ENCODE data around the gene LRPPRC. TPM values are rescaled to one million over a fixed set of nuclear protein-coding genes. Genes with fewer than 3 reads are reported as not detected.

The LRPPRC gene
- total RNA-seq, 1 donor from 2014 or later, result 92.8 TPM

DNA sequence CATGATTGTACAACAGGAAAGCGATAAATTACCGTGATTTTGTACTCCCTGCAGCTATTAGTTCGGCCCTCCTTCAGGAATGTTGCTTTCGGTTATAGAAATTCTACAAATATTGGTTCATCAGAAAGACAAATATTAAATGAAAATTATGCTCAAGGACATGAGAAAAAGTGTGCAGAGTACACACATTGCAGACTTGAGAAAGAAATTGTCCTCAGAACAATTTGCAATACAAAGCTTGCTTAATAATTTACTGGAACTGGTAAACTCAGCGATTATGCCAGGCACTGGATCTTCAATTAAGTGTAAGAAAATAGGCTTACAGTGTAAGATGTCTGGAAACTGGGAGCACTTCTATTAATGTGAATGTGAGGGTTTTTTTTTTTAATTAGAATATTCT, 111.1 kb downstream of the LRPPRC start:
- DNase-seq (ENCODE audit: low read depth), result no peak
- no peaks in the 10 kb centered on the region for H3K36me3 ChIP-seq (ENCODE audit: control insufficient read depth, insufficient read depth, low read length)
- no peaks in the 10 kb centered on the region for H3K27me3 ChIP-seq (ENCODE audit: control insufficient read depth, insufficient read depth, low read length)
- no peak overlapping the region for H3K4me3 ChIP-seq (ENCODE audit: low read depth, low read length)
- TF ChIP-seq, protein P1, sequence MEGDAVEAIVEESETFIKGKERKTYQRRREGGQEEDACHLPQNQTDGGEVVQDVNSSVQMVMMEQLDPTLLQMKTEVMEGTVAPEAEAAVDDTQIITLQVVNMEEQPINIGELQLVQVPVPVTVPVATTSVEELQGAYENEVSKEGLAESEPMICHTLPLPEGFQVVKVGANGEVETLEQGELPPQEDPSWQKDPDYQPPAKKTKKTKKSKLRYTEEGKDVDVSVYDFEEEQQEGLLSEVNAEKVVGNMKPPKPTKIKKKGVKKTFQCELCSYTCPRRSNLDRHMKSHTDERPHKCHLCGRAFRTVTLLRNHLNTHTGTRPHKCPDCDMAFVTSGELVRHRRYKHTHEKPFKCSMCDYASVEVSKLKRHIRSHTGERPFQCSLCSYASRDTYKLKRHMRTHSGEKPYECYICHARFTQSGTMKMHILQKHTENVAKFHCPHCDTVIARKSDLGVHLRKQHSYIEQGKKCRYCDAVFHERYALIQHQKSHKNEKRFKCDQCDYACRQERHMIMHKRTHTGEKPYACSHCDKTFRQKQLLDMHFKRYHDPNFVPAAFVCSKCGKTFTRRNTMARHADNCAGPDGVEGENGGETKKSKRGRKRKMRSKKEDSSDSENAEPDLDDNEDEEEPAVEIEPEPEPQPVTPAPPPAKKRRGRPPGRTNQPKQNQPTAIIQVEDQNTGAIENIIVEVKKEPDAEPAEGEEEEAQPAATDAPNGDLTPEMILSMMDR (IDR thresholded peaks at IDR 0.05; ENCODE audit: insufficient read depth, low read length, poor library complexity, severe bottlenecking), result no peak

DNA sequence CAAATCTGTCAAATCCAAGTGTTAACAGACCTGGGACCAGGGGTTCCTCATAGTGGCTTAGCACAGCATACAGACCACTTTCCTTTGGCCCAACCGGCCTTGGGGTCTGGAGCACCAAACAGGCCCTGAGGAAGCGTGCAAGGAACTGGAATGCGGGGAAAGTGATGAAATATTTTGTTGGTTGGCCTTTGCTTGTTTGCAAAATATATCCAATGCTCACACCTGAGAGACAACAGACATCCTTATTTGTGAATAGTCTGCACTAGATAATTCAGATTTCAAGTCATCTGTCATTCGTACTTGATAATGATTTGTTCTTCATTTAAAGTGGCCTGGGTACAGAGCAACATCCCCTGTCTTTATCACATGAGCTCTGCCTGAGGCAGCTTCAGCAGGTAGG, 113.5 kb downstream of the LRPPRC start:
- no peak overlapping the region for H3K4me3 ChIP-seq (ENCODE audit: low read depth, low read length)
- H3K36me3 ChIP-seq (ENCODE audit: control insufficient read depth, insufficient read depth, low read length), result no peaks in the 10 kb centered on the region
- DNase-seq (ENCODE audit: low read depth), result no peak
- TF ChIP-seq, protein P1 (IDR thresholded peaks at IDR 0.05; ENCODE audit: insufficient read depth, low read length, poor library complexity, severe bottlenecking), result no peak
- no peaks in the 10 kb centered on the region for H3K27me3 ChIP-seq (ENCODE audit: control insufficient read depth, insufficient read depth, low read length)

DNA sequence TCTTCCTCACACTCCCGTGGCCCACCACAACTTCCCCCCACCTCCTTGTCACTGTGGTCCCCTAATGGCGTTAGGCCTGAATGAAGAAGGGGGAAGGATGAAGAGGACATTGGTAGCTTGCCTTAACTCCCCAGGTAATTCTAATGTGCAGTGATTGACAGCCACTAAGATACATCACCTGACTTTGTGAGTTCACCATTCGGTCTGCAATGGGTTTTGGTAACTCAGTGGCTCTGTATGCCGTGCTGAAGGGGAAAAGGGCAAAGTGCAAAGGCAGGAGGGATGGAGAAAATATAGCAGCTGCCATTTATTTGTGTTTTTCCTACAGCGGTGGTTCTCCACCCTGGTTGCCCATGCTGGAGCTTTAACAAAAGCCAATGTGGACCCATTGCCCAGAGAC, 114.8 kb downstream of the LRPPRC start:
- H3K4me3 ChIP-seq (ENCODE audit: low read depth, low read length), result no peak overlapping the region
- no peak for DNase-seq (ENCODE audit: low read depth)
- no peaks in the 10 kb centered on the region for H3K27me3 ChIP-seq (ENCODE audit: control insufficient read depth, insufficient read depth, low read length)
- TF ChIP-seq, protein P1 (IDR thresholded peaks at IDR 0.05; ENCODE audit: insufficient read depth, low read length, poor library complexity, severe bottlenecking), result no peak
- no peaks in the 10 kb centered on the region for H3K36me3 ChIP-seq (ENCODE audit: control insufficient read depth, insufficient read depth, low read length)

DNA sequence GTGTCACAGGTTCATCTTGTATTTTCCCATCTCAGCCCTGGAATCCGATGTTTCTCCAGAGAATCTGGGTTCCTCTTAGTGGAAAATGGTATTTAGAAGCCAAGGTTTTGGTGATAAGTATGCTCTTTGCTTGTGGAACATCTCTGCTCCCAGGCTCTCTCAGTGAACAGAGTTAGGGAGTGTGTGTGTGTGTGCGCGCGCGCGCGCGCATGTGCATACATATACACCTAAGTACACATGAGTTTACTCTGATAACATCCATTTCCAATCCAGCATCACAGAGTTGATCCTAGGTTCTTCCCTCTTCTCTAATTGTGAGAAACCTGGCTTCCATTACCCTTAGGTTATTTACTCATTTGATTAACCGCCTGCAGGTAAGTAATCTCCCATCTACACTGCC, 115.3 kb downstream of the LRPPRC start:
- no peak for DNase-seq (ENCODE audit: low read depth)
- no peaks in the 10 kb centered on the region for H3K27me3 ChIP-seq (ENCODE audit: control insufficient read depth, insufficient read depth, low read length)
- no peak overlapping the region for H3K4me3 ChIP-seq (ENCODE audit: low read depth, low read length)
- H3K36me3 ChIP-seq (ENCODE audit: control insufficient read depth, insufficient read depth, low read length), result no peaks in the 10 kb centered on the region
- TF ChIP-seq, protein P1 (IDR thresholded peaks at IDR 0.05; ENCODE audit: insufficient read depth, low read length, poor library complexity, severe bottlenecking), result no peak

DNA sequence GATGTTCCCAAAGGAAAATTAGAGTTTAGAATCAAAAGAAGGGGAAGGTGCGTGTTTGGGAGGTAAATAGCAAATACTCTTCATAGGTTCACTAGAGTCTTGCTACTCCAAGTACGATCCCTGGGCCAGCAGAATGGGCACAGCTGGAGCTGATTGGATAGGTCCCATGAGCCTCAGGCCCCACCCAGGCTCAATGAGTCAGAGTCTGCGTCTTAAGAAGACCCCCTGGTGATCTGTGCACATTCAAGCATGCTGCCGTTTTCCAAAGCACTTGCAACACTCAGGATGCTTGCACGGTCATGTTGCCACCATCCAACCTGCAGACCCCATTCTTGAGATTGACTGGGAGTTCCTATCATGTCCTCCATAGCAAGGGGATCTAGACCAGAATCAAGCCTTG, 116.5 kb downstream of the LRPPRC start:
- DNase-seq (ENCODE audit: low read depth), result no peak
- H3K27me3 ChIP-seq (ENCODE audit: control insufficient read depth, insufficient read depth, low read length), result no peaks in the 10 kb centered on the region
- H3K36me3 ChIP-seq (ENCODE audit: control insufficient read depth, insufficient read depth, low read length), result no peaks in the 10 kb centered on the region
- no peak overlapping the region for H3K4me3 ChIP-seq (ENCODE audit: low read depth, low read length)
- TF ChIP-seq, protein P1 (IDR thresholded peaks at IDR 0.05; ENCODE audit: insufficient read depth, low read length, poor library complexity, severe bottlenecking), result no peak

DNA sequence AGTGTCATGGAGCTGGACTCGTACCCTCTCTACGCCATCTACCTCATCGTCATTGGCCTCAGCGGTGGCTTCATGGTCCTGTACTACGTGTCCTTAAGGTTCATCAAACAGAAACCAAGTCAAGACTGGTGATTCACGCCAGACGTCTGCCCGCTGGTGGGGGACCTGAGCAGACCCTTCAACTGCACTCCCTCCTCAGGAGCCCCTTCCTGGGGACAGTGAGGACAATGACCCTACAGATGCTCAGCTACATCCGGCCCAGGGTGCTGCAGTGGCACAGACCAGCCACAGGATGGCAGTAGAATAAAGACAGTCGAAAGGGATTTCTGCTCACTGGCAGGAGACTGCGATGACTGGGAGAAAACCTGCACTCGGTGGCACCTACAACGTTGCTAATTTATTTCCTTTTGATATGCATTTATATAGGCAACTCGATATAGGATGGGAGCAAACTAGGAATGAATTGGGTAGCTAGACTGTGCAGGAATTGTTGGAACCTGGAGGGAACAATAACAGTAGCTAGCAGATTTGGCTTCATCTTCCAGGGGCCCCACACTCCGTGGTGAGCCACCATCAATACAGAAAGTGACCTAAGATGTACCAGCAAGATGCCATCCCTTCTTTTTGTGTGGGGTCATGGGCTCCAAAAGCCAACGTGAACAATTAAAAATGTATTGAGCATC, 117.9 kb downstream of the LRPPRC start:
- no peaks in the 10 kb centered on the region for H3K36me3 ChIP-seq (ENCODE audit: control insufficient read depth, insufficient read depth, low read length)
- TF ChIP-seq, protein P1 (IDR thresholded peaks at IDR 0.05; ENCODE audit: insufficient read depth, low read length, poor library complexity, severe bottlenecking), result peak; percentile 95
- no peak overlapping the region for H3K4me3 ChIP-seq (ENCODE audit: low read depth, low read length)
- H3K27me3 ChIP-seq (ENCODE audit: control insufficient read depth, insufficient read depth, low read length), result no peaks in the 10 kb centered on the region
- DNase-seq (ENCODE audit: low read depth), result no peak

Data from kidney epithelial cell (primary cell).